IMR-90 (cell line): ENCODE results near the gene SHISA6. TPM values are rescaled to one million over a fixed set of nuclear protein-coding genes. Genes with fewer than 3 reads are reported as not detected.

Experiments
- ATAC-seq: fragments of 200-7000 bp; cut with Tn5 transposase; 2 replicates; pipeline ENCODE4 v1.9.1; 2020; ENCODE audit warnings: low read depth, mild to moderate bottlenecking, moderate library complexity
- BruUV-seq: library from RNA; stranded (reverse); fragments of 400-500 nt; replicated peaks from 2 replicates; lab custom pipeline; 2021; lab: Mats Ljungman, UMichigan
- CTCF ChIA-PET: fragments of 300-600 bp; formaldehyde crosslinking; extraction: SDS; loops from one replicate; lab custom pipeline; 2021; ENCODE audit warnings: antibody characterized with exemption; lab: Yijun Ruan, JAX
- POLR2A ChIA-PET: fragments of 300-600 bp; sonication (Branson Sonifier 250); formaldehyde crosslinking; loops from one replicate; lab custom pipeline; 2022; ENCODE audit warnings: antibody characterized with exemption; ENCODE audit not compliant: unreplicated experiment; lab: Charles Lee
- DNase-seq: peaks from one replicate; pipeline ENCODE4 v3.0.0; 2013
- H2AFZ ChIP-seq: replicated peaks from 2 replicates; pipeline ENCODE3; 2013; ENCODE audit warnings: low read length, mild to moderate bottlenecking; ENCODE audit not compliant: poor library complexity
- H2AK5ac ChIP-seq: 2 replicates; pipeline ENCODE4 v1.6.1; 2013; ENCODE audit warnings: low read depth, low read length, inconsistent platforms
- H2AK9ac ChIP-seq: replicated peaks from 2 replicates; pipeline ENCODE3; 2013; ENCODE audit warnings: mild to moderate bottlenecking, low read depth, low read length, moderate library complexity; ENCODE audit not compliant: poor library complexity
- H2BK120ac ChIP-seq: 2 replicates; pipeline ENCODE4 v1.6.1; 2013; ENCODE audit warnings: low read depth, low read length, inconsistent platforms
- H2BK15ac ChIP-seq: 3 replicates; pipeline ENCODE4 v1.6.1; 2013; ENCODE audit warnings: low read depth, low read length, inconsistent platforms
- H2BK20ac ChIP-seq: 2 replicates; pipeline ENCODE4 v1.6.1; 2013; ENCODE audit warnings: low read depth, mild to moderate bottlenecking, inconsistent platforms, low read length, moderate library complexity
- H2BK5ac ChIP-seq: 2 replicates; pipeline ENCODE4 v1.6.1; 2013; ENCODE audit warnings: mild to moderate bottlenecking, low read depth, low read length, inconsistent platforms; ENCODE audit not compliant: poor library complexity, severe bottlenecking
- H3K14ac ChIP-seq: replicated peaks from 2 replicates; pipeline ENCODE4 v1.6.1; 2013; ENCODE audit warnings: low read depth, low read length, inconsistent platforms
- H3K18ac ChIP-seq: 2 replicates; pipeline ENCODE4 v1.6.1; 2013; ENCODE audit warnings: low read depth, low read length, control low read depth
- H3K23ac ChIP-seq: 2 replicates; pipeline ENCODE4 v1.6.1; 2013; ENCODE audit warnings: low read depth, low read length, inconsistent platforms
- H3K27ac ChIP-seq: 2 replicates; pipeline ENCODE4 v1.5.1; 2013; ENCODE audit warnings: mild to moderate bottlenecking, control low read depth, low read length; ENCODE audit not compliant: insufficient read depth
- H3K27me3 ChIP-seq: 2 replicates; pipeline ENCODE4 v1.6.1; 2013; ENCODE audit warnings: low read length; ENCODE audit not compliant: control insufficient read depth, insufficient read depth
- H3K36me3 ChIP-seq: 2 replicates; pipeline ENCODE4 v1.6.1; 2013; ENCODE audit warnings: low read length, mixed read lengths; ENCODE audit not compliant: control insufficient read depth, insufficient read depth
- H3K4ac ChIP-seq: 2 replicates; pipeline ENCODE4 v1.6.1; 2013; ENCODE audit warnings: low read depth, low read length, inconsistent platforms
- H3K4me1 ChIP-seq: 2 replicates; pipeline ENCODE4 v1.6.1; 2013; ENCODE audit warnings: low read length, mixed read lengths; ENCODE audit not compliant: control insufficient read depth, insufficient read depth
- H3K4me2 ChIP-seq: 2 replicates; pipeline ENCODE4 v1.6.1; 2013; ENCODE audit warnings: low read depth, mild to moderate bottlenecking, control low read depth, low read length, moderate library complexity
- H3K4me3 ChIP-seq: 2 replicates; pipeline ENCODE4 v1.5.1; 2013; ENCODE audit warnings: low read depth, mild to moderate bottlenecking, control low read depth, low read length, moderate library complexity; ENCODE audit not compliant: insufficient read depth
- H3K56ac ChIP-seq: 2 replicates; pipeline ENCODE4 v1.6.1; 2013; ENCODE audit warnings: low read length, inconsistent platforms; ENCODE audit not compliant: insufficient read depth; ENCODE audit errors: extremely low read depth
- H3K79me1 ChIP-seq, 2 experiments: 2 replicates each; pipeline ENCODE4 v1.6.1; 2013; ENCODE audit warnings: low read length in 2 of 2, inconsistent platforms in 1 of 2, low read depth in 1 of 2
- H3K9ac ChIP-seq: 2 replicates; pipeline ENCODE4 v1.6.1; 2013; ENCODE audit warnings: low read depth, low read length, control low read depth
- H3K9me1 ChIP-seq: 2 replicates; pipeline ENCODE4 v1.6.1; 2013; ENCODE audit warnings: low read length, inconsistent platforms; ENCODE audit not compliant: insufficient read depth
- H3K9me3 ChIP-seq: 2 replicates; pipeline ENCODE4 v1.6.1; 2013; ENCODE audit warnings: low read length; ENCODE audit not compliant: control insufficient read depth, insufficient read depth
- H4K20me1 ChIP-seq: 2 replicates; pipeline ENCODE4 v1.6.1; 2013; ENCODE audit warnings: low read length, inconsistent platforms; ENCODE audit not compliant: insufficient read depth
- H4K5ac ChIP-seq: 2 replicates; pipeline ENCODE4 v1.6.1; 2013; ENCODE audit warnings: mild to moderate bottlenecking, low read depth, low read length, control low read depth
- H4K8ac ChIP-seq, 2 experiments: 2 replicates each; pipeline ENCODE4 v1.6.1; 2013; ENCODE audit warnings: low read depth in 2 of 2, low read length in 2 of 2, control low read depth in 1 of 2, inconsistent platforms in 1 of 2
- H4K91ac ChIP-seq: 2 replicates; pipeline ENCODE4 v1.6.1; 2013; ENCODE audit warnings: low read depth, low read length, inconsistent platforms; ENCODE audit not compliant: insufficient read depth
- MAZ ChIP-seq: IDR thresholded peaks from 2 replicates; pipeline ENCODE4 v1.6.1; 2012; ENCODE audit warnings: low read depth, mild to moderate bottlenecking, low read length, improper control_type of control experiment, moderate library complexity, borderline replicate concordance
- WGBS, 2 experiments: methylation state at CpG; one replicate each; pipeline versions ENCODE4 v1.1.5 to v1.1.7; 2013; ENCODE audit warnings: missing lambda C conversion rate in 2 of 2; ENCODE audit not compliant: insufficient read length in 1 of 2; ENCODE audit errors: extremely low coverage in 2 of 2; 5-methylcytosine and 5-hydroxymethylcytosine counted together
- dilution Hi-C: fragments of 300-500 bp; cut with HindIII; formaldehyde crosslinking; loops from one replicate; pipeline ENCODE4 v1.14.3; 2018; ENCODE audit warnings: low sequenced_read_pairs; ENCODE audit not compliant: unreplicated experiment
- in situ Hi-C: fragments of 300-500 bp; cut with MboI; formaldehyde crosslinking; loops from 3 replicates; pipeline ENCODE4 v1.14.3; 2019; ENCODE audit warnings: low sequenced_read_pairs, inconsistent platforms, mixed read lengths
- intact Hi-C: fragments of 100-400 bp; cut with micrococcal nuclease; formaldehyde crosslinking; loops from 2 replicates; pipeline ENCODE4 v1.10.0; 2022
- polyA plus RNA-seq, 3 experiments: library from polyadenylated mRNA; depleted of rRNA; stranded (reverse); fragments of >200 nt; gene quantifications; 2 replicates each; pipeline ENCODE4 v1.2.3, GENCODE V29; 2012; ENCODE audit warnings: low replicate concordance in 1 of 3
- total RNA-seq: library from RNA; depleted of rRNA; stranded (reverse); fragments of >200 nt; gene quantifications from 2 replicates; pipeline ENCODE4 v1.2.3, GENCODE V29; 2012

SHISA6 gene
- total and polyA plus RNA-seq, 2 of the 4 experiments (the other 2 are of a cell fraction) = not detected

DNA sequence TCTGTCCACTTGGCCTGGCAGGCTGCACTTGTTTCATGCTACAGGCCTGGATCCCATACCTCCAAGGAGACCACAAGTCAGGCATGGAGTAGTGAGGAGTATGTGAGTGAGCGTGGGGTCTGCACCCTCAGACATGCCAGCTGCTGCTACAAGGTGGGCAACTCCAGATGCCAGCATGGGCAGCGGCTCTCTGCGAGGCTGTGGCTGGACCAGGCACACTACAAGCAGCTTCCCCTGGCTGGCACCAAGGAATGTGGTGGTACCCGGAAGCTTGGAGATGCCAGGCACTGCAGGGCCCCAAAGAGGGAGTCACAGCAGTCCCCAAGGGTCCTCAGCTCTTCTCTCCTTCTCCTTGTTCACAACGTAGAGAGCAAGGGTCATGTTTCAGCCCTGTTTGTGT is 341.2 kb downstream of the SHISA6 start:
- Histone ChIP-seq H4K20me1 (no peaks in the 10 kb centered on the region), H3K27ac (no peak overlapping the region), H3K4ac (no peak overlapping the region), H2BK5ac (no peak overlapping the region), H3K4me1 (no peaks in the 10 kb centered on the region), H2AFZ (no peak overlapping the region), H2AK9ac (no peak overlapping the region), H2AK5ac (no peak overlapping the region), H3K18ac (no peak overlapping the region), H2BK120ac (no peak overlapping the region), H3K36me3 (no peaks in the 10 kb centered on the region), H3K14ac (no peak overlapping the region), H3K9ac (no peak overlapping the region), H3K9me1 (no peaks in the 10 kb centered on the region), H4K91ac (no peak overlapping the region), H3K23ac (no peak overlapping the region), H3K4me2 (no peak overlapping the region), H2BK15ac (no peak overlapping the region), H4K8ac (no peak overlapping the region), H3K9me3 (peaks cover 28% of the 10 kb centered on the region), H4K5ac (no peak overlapping the region), H2BK20ac (no peak overlapping the region), H3K79me1 (no peaks in the 10 kb centered on the region), H3K56ac (no peak overlapping the region), H3K27me3 (no peaks in the 10 kb centered on the region), H3K4me3 (no peak overlapping the region)
- TF ChIP-seq MAZ = no peak
- no peak for ATAC-seq
- ChIA-PET CTCF (no interaction called here), POLR2A (no interaction called here)
- no TSS peak for BruUV-seq
- intact Hi-C loops (no loop called here), dilution Hi-C loops (no loop called here), in situ Hi-C loops (no loop called here)
- 31% methylated on average over 2 of the region's 5 CpGs; no CpG with 5 or more reads in 1 of the 2 experiments for WGBS, 2 experiments
- DNase-seq = no peak
